GM12891 (cell line): ENCODE measurements around the gene JPH3.

Experiments used
- DNase-seq: peaks from one replicate; pipeline ENCODE4 v3.0.0; 2011; ENCODE audit warnings: low spot score; ENCODE audit not compliant: insufficient read length
- FAIRE-seq: peaks from 2 replicates; lab custom pipeline; 2011; peaks lifted over from hg19 to GRCh38; lab: Jason Lieb, UNC
- PAX5 ChIP-seq: IDR thresholded peaks from 2 replicates; pipeline ENCODE4 v1.6.1; 2011; ENCODE audit warnings: low read length, moderate library complexity, mild to moderate bottlenecking; ENCODE audit not compliant: insufficient read depth, severe bottlenecking
- POLR2A ChIP-seq: IDR thresholded peaks from 2 replicates; pipeline ENCODE4 v1.6.1; 2011; ENCODE audit warnings: low read depth, low read length, control low read depth
- POLR2AphosphoS5 ChIP-seq: IDR thresholded peaks from 2 replicates; pipeline ENCODE4 v1.6.1; 2011; ENCODE audit warnings: low read depth, low read length, control low read depth
- POU2F2 ChIP-seq: IDR thresholded peaks from 2 replicates; pipeline ENCODE4 v1.6.1; 2011; ENCODE audit warnings: low read depth, mild to moderate bottlenecking, control low read depth, low read length, moderate library complexity
- SPI1 ChIP-seq: IDR thresholded peaks from 2 replicates; pipeline ENCODE4 v1.6.1; 2011; ENCODE audit warnings: low read depth, low read length, control low read depth
- TAF1 ChIP-seq: IDR thresholded peaks from 2 replicates; pipeline ENCODE4 v1.6.1; 2011; ENCODE audit warnings: low read depth, low read length, control low read depth

The JPH3 gene

DNA sequence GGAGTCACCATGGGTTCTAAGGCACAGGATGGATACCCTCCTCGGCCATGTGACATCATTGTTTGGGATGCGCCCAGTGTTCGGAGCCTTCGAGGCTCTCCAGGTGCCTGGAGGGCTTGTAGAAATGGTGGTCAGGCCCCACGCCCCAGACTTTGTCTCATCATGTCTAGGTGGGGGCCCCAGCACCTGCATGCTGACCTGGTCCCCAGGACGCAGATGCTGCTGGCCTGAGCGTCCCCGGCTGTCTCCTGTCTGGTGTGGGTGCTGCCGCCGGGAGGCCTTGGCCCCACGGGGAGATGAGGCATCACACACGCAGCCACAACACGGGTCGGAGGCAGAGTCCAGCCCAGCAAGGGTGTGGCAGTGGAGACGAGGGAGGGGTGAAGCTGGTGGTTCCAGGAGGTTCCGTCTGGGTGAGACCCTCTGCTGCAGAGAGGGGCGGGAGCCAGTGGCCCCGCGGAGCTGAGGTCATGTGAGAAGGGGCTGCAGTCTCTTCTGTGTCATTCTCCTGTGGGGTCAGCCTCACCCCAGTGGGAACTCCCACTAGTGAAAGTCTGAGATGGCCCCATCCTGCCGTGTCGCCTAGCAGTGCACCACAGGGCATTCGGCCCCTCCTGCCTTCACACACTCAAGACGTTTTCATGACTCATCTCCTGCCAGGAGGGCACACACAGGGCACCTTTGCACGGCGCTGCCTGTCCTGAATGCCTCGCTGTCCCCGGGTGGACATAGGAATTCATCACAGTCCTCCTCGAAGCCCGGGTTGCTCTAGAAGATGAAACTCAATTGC is 46.6 kb downstream of the JPH3 start:
- DNase-seq (no peak), FAIRE-seq (no peak)
- TF ChIP-seq POLR2A: no peak
- no peak for TF ChIP-seq TAF1
- no peak for TF ChIP-seq SPI1
- no peak for TF ChIP-seq PAX5
- no peak for TF ChIP-seq POLR2AphosphoS5
- TF ChIP-seq POU2F2: no peak

DNA sequence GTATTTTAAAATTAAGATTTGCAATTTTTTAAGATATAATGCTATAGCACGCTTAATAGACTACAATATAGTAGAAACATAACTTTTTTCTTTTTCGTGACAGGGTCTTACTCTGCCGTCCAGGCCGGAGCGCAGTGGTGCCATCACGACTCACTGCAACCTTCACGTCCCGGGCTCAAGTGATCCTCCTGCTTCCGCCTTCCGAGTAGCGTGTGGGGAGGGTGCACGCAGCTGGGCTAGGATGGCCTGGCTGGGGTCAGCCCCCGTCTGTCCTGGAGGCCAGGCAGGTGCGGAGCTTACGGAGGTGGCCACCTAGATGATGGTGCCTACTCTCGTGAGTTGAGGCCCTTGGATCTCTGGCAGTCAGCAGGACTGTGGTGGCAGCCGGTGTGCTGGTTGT is 50.1 kb downstream of the JPH3 start:
- no peak for TF ChIP-seq SPI1
- TF ChIP-seq TAF1: no peak
- no peak for TF ChIP-seq PAX5
- no peak for TF ChIP-seq POU2F2
- no peak for TF ChIP-seq POLR2A
- TF ChIP-seq POLR2AphosphoS5: no peak
- DNase-seq: no peak
- FAIRE-seq: no peak

DNA sequence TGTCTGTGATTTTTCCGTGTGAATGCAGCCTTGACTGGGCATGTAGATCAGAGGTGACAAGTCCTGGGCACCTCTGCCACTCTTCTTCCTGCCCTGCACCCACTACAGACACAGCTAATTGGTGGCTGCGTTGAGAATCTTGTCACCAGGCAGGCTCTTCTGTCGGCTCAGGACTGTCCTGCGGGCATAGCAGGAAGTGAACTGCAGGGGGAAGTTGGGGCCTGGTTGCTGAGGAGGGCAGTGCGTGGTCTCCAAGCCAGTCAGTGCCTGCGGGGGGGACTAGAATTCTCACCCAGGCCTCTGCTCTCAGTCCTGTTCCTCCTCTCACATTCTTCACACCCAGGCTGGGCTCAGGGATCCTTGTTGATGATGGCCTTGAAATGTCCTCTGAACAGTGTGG is 50.5 kb downstream of the JPH3 start:
- no peak for TF ChIP-seq SPI1
- TF ChIP-seq PAX5: no peak
- TF ChIP-seq POU2F2: no peak
- no peak for TF ChIP-seq POLR2AphosphoS5
- no peak for TF ChIP-seq TAF1
- no peak for TF ChIP-seq POLR2A
- no peak for FAIRE-seq
- DNase-seq: no peak

DNA sequence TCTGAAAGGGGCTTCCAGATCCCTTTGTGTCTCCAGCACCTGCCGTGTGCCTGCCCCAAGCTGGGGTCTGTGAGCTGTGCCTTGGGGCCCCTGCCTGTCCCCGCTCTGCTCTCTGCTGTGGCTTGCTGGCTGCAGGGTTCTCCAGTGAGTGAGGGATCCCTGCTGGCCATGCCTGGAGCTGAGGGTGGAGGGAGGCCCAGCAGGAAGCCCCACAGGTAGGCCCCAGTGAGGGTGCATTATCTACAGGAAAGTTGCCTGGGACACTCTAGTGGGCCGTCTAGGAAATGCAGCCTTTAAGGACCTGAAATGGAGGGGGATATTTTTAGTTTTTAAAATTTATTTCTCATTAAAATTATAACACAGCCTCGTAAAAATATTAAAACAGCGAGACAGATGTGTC is 50.9 kb downstream of the JPH3 start:
- DNase-seq (peak; percentile 52), FAIRE-seq (no peak)
- TF ChIP-seq POLR2AphosphoS5: no peak
- no peak for TF ChIP-seq SPI1
- TF ChIP-seq POLR2A: no peak
- no peak for TF ChIP-seq TAF1
- no peak for TF ChIP-seq PAX5
- no peak for TF ChIP-seq POU2F2

DNA sequence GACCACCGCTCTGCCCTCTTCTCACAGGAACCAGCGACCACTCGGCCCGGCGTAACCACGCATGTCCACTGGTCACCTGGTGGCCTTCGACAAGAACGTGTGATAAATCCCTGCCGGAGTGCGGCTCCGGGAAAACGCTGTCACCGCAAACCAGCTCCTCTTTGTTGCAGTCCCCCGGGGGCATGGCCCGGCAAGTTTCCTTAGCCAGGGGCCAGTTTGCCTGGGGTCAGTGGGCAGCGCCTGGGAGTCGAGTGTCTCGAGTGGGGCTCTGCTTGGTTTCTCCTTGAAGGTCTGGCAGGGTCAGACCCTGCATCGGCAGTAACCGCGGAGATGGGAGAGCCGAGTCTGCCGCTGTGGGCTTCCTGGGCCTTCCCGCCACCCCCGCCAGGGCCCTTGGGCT is 52.5 kb downstream of the JPH3 start:
- DNase-seq: no peak
- no peak for FAIRE-seq
- TF ChIP-seq POU2F2 (no peak), POLR2A (no peak), SPI1 (no peak), TAF1 (no peak), POLR2AphosphoS5 (no peak), PAX5 (no peak)

DNA sequence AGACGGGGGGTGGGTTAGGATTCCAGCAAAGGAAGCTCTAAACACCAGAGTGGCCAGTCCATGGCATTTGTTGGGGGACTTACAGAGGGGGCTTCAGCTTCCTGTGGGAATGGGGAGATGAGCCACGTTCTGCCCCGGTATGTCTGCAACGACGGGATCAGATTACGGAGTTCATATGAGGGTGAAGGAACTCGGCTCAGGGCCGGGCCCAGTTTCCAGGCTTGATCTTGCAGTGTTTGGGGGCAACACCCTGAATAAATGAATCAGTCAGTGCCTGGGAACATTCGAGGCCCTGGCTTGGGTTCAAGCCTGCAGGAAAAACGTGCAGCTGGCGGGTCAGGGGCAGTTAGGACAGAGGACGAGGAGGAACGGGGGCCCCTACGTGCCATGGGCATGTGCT is 54.0 kb downstream of the JPH3 start:
- DNase-seq (no peak), FAIRE-seq (no peak)
- TF ChIP-seq POU2F2: no peak
- no peak for TF ChIP-seq PAX5
- no peak for TF ChIP-seq TAF1
- no peak for TF ChIP-seq SPI1
- TF ChIP-seq POLR2A: no peak
- TF ChIP-seq POLR2AphosphoS5: no peak

DNA sequence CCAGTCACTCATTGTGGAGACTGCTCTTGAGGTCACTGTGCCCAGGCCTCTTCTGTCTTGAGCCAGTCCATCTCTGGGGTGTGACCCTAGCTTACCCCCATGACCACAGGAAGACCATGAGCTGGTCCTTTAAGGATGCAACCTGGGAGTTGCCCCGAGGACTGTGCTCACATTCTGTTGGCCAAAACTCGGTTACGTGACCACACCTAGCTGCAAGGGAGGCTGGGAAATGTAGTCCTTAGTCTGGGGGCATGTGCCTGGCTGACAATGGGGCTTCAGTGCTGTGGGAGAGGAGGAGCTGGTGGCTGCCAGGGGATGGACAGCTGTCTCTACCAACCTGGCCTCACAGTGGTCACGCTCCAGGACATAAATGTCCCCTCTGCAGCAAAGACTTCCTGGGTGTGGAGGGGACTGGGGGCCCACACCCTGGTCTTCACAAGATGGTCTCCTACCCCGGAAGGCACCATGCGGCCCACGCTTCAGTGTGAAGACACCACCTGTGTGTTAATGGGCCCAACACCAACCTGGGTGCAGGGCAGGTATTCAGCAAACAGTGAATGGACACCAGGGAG is 55.4 kb downstream of the JPH3 start:
- peak; percentile 85 for FAIRE-seq
- TF ChIP-seq POLR2AphosphoS5 (no peak), TAF1 (no peak), POU2F2 (no peak), POLR2A (no peak), PAX5 (no peak), SPI1 (no peak)
- DNase-seq: no peak

DNA sequence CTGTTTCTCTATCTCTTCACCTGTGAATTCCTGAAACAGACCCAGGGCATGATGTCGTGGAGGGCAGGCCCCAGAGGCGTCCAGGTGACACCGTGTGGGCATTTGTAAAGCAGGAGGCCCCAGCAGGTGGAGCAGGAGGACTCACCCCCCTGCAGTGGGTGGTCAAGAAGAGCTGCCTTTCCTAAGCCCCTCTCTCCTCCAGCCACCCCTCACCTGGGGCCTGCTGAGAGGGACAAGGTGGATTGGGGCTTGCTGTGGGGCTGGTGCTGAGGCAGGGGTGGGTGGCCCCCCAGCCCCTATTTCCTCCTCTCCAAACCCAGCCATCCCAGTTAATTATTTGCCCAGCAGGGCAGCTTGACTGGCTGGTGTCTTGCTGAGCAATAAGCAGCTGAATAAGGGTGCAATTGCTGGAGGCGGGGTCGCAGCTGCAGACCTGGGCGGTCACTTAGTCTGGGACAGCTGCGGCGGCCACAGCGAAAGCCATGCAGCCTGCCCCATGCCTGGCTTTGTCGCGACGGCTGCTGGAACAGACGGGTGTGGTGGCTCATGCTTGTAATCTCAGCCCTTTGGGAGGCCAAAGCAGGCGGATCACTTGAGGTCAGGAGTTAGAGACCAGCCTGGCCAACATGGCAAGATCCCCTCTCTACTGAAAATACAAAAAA is 56.4 kb downstream of the JPH3 start:
- no peak for DNase-seq
- FAIRE-seq: no peak
- TF ChIP-seq SPI1 (no peak), POU2F2 (no peak), POLR2A (no peak)

DNA sequence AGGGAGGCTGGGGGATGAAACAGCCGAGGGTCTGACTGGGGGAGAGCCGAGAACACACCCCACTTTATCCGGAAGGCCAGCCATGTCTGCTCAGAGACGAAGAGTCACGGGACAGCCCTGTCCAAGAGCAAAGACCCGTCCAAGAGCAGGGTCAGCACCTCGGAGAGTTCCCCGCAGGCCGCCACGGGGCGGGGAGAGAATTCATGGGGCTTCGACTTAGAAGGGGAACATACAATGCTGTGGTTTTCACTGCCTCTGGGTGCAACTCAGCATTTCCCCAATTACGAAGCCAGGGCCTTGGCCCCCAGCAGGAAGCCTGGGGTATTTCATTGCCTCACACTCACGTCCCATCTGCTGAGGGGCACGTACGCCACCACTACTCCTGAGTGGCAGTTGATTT is 59.3 kb downstream of the JPH3 start:
- no peak for FAIRE-seq
- peak; percentile 68 for DNase-seq
- TF ChIP-seq POLR2A (no peak), POLR2AphosphoS5 (no peak)
